GM12874 (cell line): ENCODE data around the gene ZHX3.

Source experiments
- CTCF ChIP-seq: IDR thresholded peaks from 2 replicates; pipeline ENCODE4 v1.5.1; 2011; ENCODE audit warnings: low read depth, mild to moderate bottlenecking, control low read depth, low read length, moderate library complexity; ENCODE audit not compliant: insufficient read depth

ZHX3 gene

GRCh38 chr20:41222296-41222695 is 95.2 kb downstream of the ZHX3 start:
- TF ChIP-seq CTCF, result no peak

GRCh38 chr20:41221614-41222218 is 95.8 kb downstream of the ZHX3 start:
- no peak for TF ChIP-seq CTCF

GRCh38 chr20:41219824-41220223 is 97.7 kb downstream of the ZHX3 start:
- no peak for TF ChIP-seq CTCF

GRCh38 chr20:41218466-41218865 is 99.1 kb downstream of the ZHX3 start:
- no peak for TF ChIP-seq CTCF

GRCh38 chr20:41217422-41217821 is 100.1 kb downstream of the ZHX3 start:
- no peak for TF ChIP-seq CTCF

- TF ChIP-seq CTCF, result no peak
These were observed 102.9 kb downstream of the ZHX3 start for GRCh38 chr20:41214666-41215065.

- no peak for TF ChIP-seq CTCF
These were observed 103.3 kb downstream of the ZHX3 start for GRCh38 chr20:41214202-41214601.

- TF ChIP-seq CTCF, result no peak
These were observed 104.2 kb downstream of the ZHX3 start for GRCh38 chr20:41213150-41213820.
